ENCODE measurements around the gene FRK.

FRK gene

GRCh38 chr6:116033687-116034303 lies 26.9 kb downstream of the FRK start:
- DNase-seq, result no peak

GRCh38 chr6:116030770-116031169 lies 29.9 kb downstream of the FRK start:
- no peak for DNase-seq

- no peak for DNase-seq
These were observed 31.2 kb downstream of the FRK start for GRCh38 chr6:116029535-116029934.

- DNase-seq, result no peak
These were observed 32.5 kb downstream of the FRK start for GRCh38 chr6:116028233-116028632.

- no peak for DNase-seq
These were observed 32.9 kb downstream of the FRK start for GRCh38 chr6:116027801-116028200.

GRCh38 chr6:116025405-116025804 lies 35.3 kb downstream of the FRK start:
- no peak for DNase-seq

- no peak for DNase-seq
These were observed 37.7 kb downstream of the FRK start for GRCh38 chr6:116022841-116023445.

- no peak for DNase-seq
These were observed 40.0 kb downstream of the FRK start for GRCh38 chr6:116020738-116021137.

GRCh38 chr6:116019428-116019827 lies 41.3 kb downstream of the FRK start:
- no peak for DNase-seq

- no peak for DNase-seq
These were observed 41.7 kb downstream of the FRK start for GRCh38 chr6:116018976-116019375.

- no peak for DNase-seq
These were observed 43.0 kb downstream of the FRK start for GRCh38 chr6:116017546-116018295.

- no peak for DNase-seq
These were observed 43.7 kb downstream of the FRK start for GRCh38 chr6:116016846-116017545.

GRCh38 chr6:116015983-116016382 lies 44.7 kb downstream of the FRK start:
- DNase-seq, result no peak

GRCh38 chr6:116015561-116015960 lies 45.1 kb downstream of the FRK start:
- DNase-seq, result no peak

- no peak for DNase-seq
These were observed 47.7 kb downstream of the FRK start for GRCh38 chr6:116012951-116013350.

GRCh38 chr6:116012471-116012949 lies 48.2 kb downstream of the FRK start:
- DNase-seq, result no peak

- no peak for DNase-seq
These were observed 49.2 kb downstream of the FRK start for GRCh38 chr6:116011520-116011919.

- peak; percentile 42 to 64 for DNase-seq
These were observed 49.8 kb downstream of the FRK start for GRCh38 chr6:116010790-116011401.

GRCh38 chr6:116010386-116010785 lies 50.3 kb downstream of the FRK start:
- DNase-seq, result no peak

- DNase-seq, result no peak
These were observed 52.0 kb downstream of the FRK start for GRCh38 chr6:116008470-116009243.

GRCh38 chr6:116004841-116005815 lies 55.6 kb downstream of the FRK start:
- DNase-seq, result no peak

All from Kasumi-1 (cell line).